GM12875 (cell line): ENCODE measurements around the gene RASGRF2.

ENCODE experiments used
- H3K4me3 ChIP-seq: one replicate; pipeline ENCODE4 v1.5.1; 2011; ENCODE audit warnings: low read depth, low read length, control low read depth
- CTCF ChIP-seq: IDR thresholded peaks from 2 replicates; pipeline ENCODE4 v1.5.1; 2011; ENCODE audit warnings: low read depth, mild to moderate bottlenecking, control low read depth, inconsistent platforms, low read length, moderate library complexity, borderline replicate concordance; ENCODE audit not compliant: insufficient read depth

RASGRF2 gene

GRCh38 chr5:81147886-81148571, 187.9 kb downstream of the RASGRF2 start:
- no peak for TF ChIP-seq CTCF
- no peak overlapping the region for H3K4me3 ChIP-seq

- TF ChIP-seq CTCF: no peak
- no peak overlapping the region for H3K4me3 ChIP-seq
These were observed 191.4 kb downstream of the RASGRF2 start for GRCh38 chr5:81151546-81151945.

DNA sequence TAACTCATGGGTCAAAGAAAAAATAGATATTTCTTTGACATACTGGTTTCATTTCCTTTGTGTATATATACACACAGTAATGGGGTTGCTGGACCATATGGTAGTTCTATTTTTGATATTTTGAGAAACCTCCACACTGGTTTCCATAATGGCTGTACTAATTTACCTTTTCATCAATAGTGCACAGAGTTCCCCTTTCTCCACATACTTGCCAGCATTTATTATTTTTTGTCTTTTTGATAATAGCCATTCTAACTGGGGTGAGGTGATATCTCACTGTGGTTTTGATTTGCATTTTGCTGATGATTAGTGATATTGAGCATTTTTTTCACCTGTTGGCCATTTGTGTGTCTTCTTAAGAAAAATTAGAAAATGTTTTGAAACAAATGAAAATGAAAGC, 194.6 kb downstream of the RASGRF2 start:
- TF ChIP-seq CTCF: no peak

GRCh38 chr5:81156732-81157131, 196.6 kb downstream of the RASGRF2 start:
- no peak for TF ChIP-seq CTCF
- no peak overlapping the region for H3K4me3 ChIP-seq

More for the DNA sequence above, 194.6 kb downstream of the RASGRF2 start:
- H3K4me3 ChIP-seq: no peak overlapping the region

DNA sequence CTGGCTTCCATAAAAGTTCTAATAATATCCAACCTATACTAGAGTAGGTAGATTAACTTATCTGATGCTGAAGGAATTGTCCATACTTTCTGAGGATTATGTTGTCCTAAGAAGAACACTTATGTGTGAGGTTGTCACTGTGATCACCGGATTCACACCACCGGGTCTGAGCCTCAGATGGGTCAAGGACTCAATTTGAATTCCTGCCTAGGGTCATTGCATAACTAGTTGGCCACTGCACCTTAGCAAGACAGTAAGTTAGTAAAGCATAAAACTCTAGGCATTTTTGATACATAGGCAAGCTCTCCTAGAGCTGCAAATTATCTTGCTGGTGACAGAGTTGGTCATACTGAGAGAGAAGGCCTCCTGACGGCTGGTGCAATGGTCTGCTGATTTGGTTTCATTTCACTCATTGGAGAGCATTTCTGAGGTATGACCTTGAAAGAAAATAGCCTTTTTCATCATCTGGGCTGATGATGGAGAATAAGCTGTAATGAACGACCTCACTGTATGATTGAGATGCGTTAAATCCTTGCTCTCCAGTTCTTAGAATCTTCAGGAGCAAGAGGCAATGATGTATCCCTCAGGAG, 200.9 kb downstream of the RASGRF2 start:
- TF ChIP-seq CTCF: no peak
- no peak overlapping the region for H3K4me3 ChIP-seq

- H3K4me3 ChIP-seq: no peak overlapping the region
- TF ChIP-seq CTCF: no peak
These were observed 202.3 kb downstream of the RASGRF2 start for GRCh38 chr5:81162501-81162900.

DNA sequence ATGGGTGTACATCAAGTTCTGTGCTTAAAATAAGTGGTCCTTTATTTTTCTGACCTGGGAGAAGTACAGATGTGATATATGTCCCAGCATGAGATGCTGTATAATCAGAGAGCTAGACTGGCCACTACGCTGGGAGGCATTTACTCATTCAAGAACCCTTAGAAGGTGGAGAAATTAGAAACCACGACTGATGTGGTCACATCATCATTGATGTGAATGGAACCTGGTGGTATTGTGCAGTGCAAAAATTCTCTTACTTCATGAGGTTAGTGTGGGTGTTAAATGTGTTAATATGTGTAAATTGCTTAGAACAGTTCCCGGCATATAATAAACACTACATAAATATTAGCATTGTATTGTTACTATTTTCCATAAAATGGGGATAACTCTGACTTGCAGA, 203.5 kb downstream of the RASGRF2 start:
- no peak for TF ChIP-seq CTCF
- H3K4me3 ChIP-seq: no peak overlapping the region
